GM21576 (cell line): Measurements from ENCODE around the gene PLA2G4B.
A peak's percentile ranks its signal among the peaks of the same experiment; 100 is the strongest.
"Not testable (repeated sequence)": the region's sequence is repeated elsewhere in the genome, so short reads cannot be mapped to it uniquely, and the experiment has no call there.

Experiments used
- ATAC-seq: cut with Tn5 transposase; IDR thresholded peaks from one replicate; pipeline ENCODE4 v1.9.1; 2021; ENCODE audit warnings: mild to moderate bottlenecking, moderate library complexity; ENCODE audit not compliant: unreplicated experiment

The PLA2G4B gene

GRCh38 chr15:41825572-41826535 lies 12.8 kb upstream of the PLA2G4B start:
- no peak for ATAC-seq

- ATAC-seq: no peak
Observed at GRCh38 chr15:41827290-41827879, 11.3 kb upstream of the PLA2G4B start.

GRCh38 chr15:41827880-41828806 lies 10.5 kb upstream of the PLA2G4B start, which contains the start of gene JMJD7:
Gene JMJD7 (plus strand): TSS chr15:41828092. CDS start chr15:41828125, 33 bp downstream.
- peak; percentile 72 for ATAC-seq

GRCh38 chr15:41828807-41829141 lies 9.9 kb upstream of the PLA2G4B start:
- ATAC-seq: no peak

GRCh38 chr15:41829959-41830646 lies 8.5 kb upstream of the PLA2G4B start:
- ATAC-seq: no peak

GRCh38 chr15:41831291-41831690 lies 7.4 kb upstream of the PLA2G4B start:
- ATAC-seq: not testable (repeated sequence)

GRCh38 chr15:41832208-41832607 lies 6.4 kb upstream of the PLA2G4B start:
- ATAC-seq: no peak

GRCh38 chr15:41832875-41833274 lies 5.8 kb upstream of the PLA2G4B start:
- no peak for ATAC-seq

GRCh38 chr15:41834096-41834495 lies 4.6 kb upstream of the PLA2G4B start:
- ATAC-seq: no peak

- ATAC-seq: no peak
Observed at GRCh38 chr15:41836073-41836472, 2.6 kb upstream of the PLA2G4B start.

GRCh38 chr15:41836713-41837454 lies 1.8 kb upstream of the PLA2G4B start:
- ATAC-seq: no peak

- no peak for ATAC-seq
Observed at GRCh38 chr15:41839781-41840491, 1.3 kb downstream of the PLA2G4B start.

- no peak for ATAC-seq
Observed at GRCh38 chr15:41840673-41841072, 2.0 kb downstream of the PLA2G4B start.

- no peak for ATAC-seq
Observed at GRCh38 chr15:41841131-41841530, 2.5 kb downstream of the PLA2G4B start.

GRCh38 chr15:41842229-41842628 lies 3.6 kb downstream of the PLA2G4B start:
- ATAC-seq: no peak

GRCh38 chr15:41843571-41843970 lies 4.9 kb downstream of the PLA2G4B start:
- ATAC-seq: no peak

- no peak for ATAC-seq
Observed at GRCh38 chr15:41844814-41845213, 6.2 kb downstream of the PLA2G4B start.

- ATAC-seq: no peak
Observed at GRCh38 chr15:41847206-41847605, 8.6 kb downstream of the PLA2G4B start.

GRCh38 chr15:41847981-41848380 lies 9.3 kb downstream of the PLA2G4B start:
- ATAC-seq: no peak
